DMS114 treated with DMSO at 0.1 percent for 48 hours (cell line): ENCODE data around the gene EHF.
"Not testable (repeated sequence)": the region's sequence is repeated elsewhere in the genome, so short reads cannot be mapped to it uniquely, and the experiment has no call there.

ENCODE experiments used
- DNase-seq: peaks from one replicate; lab custom pipeline; 2025; ENCODE audit not compliant: unreplicated experiment; lab: John Stamatoyannopoulos, UW

EHF gene

DNA sequence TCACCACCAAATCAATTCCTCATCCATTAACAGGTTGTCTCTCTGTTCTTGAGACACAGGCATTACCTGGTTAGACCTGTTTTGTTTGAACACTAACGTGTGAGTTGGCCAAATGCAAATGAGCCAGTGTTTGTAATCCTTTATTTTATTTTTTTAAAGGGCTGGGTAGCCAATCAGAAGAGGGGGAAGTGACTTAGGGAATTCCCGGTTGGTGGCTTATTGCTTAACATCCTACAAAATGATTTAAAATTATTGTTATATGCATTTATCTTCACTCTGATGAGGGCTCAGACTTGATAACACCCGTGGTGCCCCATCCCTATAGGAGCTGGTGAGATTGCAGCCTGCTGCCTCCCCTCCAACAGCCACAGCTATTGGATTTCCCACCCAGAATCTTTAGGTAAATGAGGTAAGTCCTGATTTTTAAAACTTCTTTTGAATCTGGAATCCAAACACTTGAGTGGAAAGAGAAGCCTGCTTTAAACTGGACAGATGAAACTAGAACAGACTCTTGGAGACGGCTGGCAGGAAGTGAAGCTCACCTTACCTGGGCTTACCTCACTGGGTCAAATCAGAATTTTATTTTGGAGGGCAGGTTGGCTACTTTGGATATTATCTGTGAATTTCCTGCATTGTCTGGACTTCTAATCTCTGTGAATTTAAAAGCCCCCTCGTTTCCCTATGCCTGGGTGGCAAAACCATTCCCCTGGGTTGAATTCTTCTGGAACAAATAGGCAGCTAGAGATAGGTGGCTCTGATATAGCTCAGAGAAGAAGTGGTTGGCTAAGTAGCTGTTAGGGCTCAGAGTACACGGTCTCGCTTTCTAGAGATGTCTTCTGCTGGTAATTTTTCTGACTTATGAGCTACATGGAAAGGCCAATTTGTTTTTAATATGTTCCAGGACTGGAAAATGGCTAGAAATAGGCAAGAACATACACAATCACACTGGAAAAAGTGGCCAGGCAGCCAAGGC, at the start of gene EHF:
TSS of gene EHF (plus strand) at position 274 of the 973 bp plus-strand sequence. CDS start 21,538 bp downstream, outside the sequence.
- no peak for DNase-seq

DNA sequence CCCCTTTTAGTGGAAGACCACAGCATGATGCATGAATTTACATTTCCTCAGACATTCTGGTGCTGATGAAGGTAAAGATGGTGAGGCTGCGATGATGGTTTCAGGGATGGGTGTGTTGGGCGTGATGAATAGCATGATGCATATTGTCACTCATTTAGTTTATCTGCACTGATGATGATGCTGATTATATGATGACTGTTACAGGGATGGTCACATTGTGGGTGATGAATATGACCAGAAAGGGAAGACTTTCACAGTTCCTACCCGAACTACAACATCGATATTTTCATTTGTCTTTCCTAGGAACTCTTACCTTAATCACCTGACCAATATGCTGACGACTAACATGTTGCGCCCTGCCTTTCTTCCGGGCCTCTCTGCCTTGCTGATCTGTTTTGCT, 47.4 kb upstream of the EHF start:
- no peak for DNase-seq

DNA sequence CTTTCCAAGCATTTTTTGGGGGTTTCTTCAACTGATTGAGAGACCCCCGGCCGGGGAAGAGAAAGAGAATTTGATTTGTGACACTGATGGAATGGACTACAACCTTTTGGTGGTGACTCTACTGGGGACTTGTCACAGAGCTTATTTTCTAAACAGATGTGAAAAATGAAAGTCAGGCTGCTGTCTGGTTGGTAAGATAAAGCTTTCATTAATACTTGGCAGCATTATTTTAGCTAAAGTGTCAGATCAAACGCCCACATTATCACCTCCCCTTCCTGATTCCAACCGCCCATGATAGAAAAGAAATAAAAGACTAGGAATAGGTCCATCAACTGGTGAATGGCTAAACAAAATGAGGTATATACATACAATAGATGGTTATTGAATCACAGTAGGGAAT, 45.6 kb upstream of the EHF start:
- no peak for DNase-seq

DNA sequence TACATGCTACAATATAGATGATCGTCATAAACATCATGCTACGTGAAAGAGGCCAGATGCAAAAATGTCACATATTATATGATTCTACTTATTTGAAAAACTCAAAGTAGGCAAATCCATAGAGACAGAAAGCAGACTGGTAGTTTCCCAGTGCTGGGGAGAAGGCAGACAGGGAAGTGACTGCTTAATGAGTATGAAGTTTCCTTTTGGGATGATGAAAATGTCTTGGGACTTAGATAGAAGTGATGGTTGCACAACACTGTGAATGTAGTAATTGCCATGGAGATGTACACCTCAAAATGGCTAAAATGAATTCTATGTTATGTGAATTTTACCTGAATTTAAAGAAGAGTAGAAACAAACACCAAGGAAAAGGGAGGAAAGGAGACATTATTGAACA, 45.2 kb upstream of the EHF start:
- DNase-seq, result no peak

DNA sequence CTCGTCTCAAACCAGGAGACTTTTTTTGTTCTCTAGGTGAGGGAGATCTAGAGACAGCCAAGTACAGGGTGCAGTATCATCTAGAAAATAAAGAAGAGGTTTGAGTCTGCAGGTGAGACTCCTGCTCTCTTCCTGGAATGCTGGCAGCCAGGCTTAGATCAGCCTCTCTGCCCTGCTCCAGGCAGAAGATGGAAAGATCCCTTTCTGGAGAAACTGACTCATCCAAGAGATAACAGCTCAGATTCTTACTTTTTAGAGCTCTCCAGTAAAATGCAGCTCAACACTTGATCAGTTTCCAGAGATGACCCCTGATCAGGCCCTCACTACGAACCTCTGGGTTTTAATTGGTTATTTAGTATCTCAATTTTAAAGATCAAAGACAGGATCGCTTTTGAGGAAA, 44.6 kb upstream of the EHF start:
- no peak for DNase-seq

DNA sequence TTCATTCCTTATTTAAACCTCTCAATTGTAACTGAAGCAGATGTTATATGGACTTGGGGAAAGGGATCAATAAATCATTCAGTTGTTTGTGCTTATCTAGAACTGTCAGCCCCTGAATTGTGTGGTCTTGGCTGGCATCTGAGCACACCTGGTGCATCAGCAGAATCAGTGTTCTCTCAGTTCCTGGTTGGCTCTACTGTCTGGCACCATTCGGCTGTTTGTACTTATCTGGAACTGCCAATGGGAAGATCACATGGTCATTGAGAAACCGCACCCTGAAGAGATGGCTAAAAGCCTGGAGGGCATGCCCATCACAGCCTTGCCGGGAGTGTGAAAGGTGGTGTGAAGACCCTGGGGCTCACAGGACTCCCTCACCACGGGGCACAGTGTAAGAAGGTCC, 37.1 kb upstream of the EHF start:
- DNase-seq, result no peak

DNA sequence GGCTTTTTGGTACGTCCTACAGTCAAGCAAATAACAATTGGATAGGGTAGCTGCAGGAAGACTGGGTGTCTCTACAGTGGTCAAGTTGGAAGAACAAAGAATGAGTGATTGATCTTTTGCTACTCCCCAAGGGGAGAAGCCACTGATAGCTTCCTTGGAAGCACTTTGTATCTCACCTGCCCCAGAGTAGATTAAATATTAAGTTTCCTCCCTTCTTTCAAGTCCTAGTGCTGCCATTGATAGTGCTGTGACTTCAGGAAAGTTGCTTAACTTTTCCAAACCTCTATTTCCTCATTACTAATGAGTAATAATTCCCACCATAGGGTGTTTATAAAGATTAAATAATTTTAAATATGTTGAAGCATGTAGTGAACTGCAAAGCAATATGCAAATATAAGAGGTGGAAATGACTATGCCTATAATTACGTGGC, 35.6 kb upstream of the EHF start:
- no peak for DNase-seq

DNA sequence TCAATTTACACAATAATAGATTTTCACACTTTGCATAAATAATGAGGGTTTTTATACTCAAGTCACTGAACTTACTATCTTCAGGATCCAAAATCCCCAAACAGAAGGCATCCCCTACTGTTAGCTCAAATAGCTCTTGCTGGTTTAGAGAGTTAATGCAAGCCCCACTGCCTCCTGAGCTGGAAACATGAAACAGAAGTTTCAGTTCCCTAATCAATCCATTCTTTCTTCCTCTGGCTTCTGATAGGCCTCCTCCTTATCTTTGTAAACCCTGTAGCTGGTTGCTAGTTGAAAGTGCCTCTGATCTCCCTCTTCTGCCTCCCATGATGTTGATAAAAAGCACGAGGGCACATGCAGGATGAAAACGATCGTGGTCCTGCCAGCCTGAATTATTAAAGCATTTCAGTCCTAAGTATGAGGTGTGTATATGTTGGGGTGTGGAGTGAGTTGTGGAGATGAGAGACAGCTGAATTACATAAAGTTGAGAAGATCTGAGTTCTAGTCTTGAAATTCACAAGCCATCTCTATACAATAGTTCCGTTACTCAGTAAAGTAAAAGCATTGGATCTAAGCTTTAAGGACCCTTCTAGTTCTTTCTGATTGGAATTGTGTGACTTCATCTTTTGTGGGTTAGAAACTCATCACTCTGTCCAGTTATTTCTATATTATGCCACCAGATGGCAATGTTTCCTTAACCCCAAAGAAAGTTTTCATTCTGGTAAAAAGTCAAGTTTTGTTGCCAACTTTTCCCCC, 35.0 kb upstream of the EHF start:
- DNase-seq, result peak; percentile 9

DNA sequence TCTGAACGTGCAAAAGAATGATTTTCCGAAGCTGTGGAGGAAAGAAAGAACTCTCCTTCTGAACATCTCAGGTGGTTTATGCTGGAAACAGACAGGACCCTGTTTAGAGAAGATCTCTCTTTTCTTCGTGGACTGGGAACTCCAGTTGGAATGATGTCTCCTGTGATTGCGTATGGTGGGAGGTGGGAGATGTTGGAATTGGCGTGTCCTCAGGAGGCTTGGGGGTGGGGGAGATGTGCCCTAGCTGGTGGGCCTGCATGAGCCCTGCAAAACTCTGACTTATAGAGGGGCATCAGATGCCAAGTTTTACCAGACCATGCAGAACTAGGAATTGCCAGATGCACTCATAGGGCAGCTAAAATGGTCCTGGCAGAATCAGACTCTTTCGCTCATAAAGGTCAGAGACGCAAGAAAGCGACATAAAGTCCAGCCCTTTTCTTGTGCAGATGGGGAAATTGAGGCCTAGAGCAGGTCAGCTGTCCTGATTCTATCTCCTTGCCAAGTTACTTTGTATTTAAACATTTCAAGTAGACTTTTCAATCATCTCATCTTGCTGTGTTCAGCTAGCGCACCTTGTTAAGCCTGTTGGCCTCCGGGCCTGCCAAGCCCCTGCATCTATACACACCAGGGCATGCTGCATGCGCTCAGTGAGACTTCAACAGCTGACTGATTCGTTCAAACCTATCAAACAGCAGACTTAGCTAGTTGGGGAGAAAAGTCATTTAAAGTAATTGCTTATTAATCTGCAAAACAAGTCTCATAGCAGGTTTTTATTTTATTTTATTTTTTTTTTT, 34.2 kb upstream of the EHF start:
- DNase-seq, result no peak

DNA sequence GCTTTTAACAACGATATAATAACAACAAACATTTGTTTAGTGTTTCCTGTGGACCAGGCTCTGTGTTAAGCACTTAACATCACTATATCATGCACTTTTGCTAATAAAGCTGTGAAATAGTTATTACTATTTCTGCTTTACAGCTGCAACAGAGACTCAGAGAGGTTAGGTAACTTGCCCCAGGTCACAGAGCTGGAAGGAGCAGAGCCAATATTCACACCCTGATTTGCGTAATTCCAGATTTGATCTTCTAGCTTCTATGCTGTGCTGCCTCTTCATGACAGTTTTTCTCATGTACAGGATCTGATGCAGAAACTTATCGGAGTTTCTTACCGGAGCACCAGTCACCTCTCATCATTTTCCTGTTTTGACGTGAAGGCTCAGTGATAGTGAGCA, 33.6 kb upstream of the EHF start:
- no peak for DNase-seq

DNA sequence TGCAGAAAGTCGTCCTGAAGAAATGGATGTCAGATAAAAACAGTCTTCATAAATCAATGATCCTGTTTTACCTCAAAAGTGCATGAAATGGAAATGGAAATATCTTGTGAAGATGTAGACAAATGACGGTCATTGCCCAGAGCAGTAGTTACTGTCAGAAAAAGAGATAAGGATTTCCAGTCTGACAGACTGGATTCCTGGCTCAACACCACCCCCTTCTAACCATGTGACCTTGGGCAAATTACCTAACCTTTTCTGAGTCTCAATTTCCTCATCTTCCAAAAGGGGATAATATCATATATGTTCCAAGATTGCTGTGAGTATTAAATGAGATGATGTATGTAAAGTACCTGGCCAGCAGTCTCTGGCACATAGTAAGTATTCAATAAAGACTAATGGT, 32.9 kb upstream of the EHF start:
- DNase-seq, result no peak

DNA sequence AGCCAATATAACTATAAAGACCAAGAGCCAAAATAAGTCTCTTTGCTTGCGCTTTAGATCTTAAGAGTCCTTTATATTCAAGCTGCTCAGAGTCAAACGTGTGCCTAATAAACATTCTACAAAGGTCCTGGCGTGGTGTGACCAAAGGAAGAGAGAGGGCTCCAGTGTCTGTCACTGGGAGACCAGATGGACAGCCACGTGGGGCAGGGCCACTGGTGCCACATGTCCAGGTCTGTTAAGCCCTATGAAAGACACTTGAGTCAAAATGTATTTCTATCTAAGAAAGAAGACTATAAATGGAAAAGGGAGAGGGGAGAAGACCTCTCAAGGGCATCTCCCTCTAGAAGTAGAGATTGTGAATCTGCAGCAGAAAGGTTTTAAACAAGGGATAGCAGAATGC, 32.2 kb upstream of the EHF start:
- DNase-seq, result no peak

DNA sequence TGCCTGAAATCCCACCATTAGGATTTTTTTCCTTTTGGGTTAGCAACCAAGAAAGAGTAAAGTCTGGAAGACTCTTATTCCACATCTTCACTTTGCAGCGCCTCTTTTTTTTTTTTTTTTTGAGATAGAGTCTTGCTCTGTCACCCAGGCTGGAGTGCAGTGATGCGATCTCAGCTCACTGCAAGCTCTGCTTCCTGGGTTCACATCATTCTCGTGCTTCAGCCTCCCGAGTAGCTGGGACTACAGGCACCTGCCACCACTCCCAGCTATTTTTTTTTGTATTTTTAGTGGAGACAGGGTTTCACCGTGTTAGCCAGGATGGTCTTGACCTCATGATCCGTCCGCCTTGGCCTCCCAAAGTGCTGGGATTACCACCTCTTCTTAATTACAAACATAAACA, 31.7 kb upstream of the EHF start:
- DNase-seq, result not testable (repeated sequence)

DNA sequence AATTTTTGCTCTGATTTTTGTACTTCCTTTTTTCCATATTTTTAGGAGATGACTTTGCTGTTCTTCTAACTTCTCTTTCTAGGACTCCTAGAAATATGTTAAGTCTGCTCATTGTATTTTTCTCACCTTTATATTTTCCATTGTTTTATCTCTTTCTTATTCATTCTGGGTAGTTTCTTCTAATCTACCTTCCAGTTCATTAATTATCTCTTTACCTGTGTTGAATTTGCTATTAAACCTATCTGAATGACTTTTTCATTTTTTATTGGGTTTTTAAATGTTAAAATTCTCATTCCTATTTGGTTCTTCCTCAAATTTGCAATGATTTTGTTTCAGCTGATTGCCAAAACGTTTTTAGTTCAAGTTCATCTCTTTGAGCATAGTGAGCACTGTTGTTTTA, 27.8 kb upstream of the EHF start:
- DNase-seq, result no peak

DNA sequence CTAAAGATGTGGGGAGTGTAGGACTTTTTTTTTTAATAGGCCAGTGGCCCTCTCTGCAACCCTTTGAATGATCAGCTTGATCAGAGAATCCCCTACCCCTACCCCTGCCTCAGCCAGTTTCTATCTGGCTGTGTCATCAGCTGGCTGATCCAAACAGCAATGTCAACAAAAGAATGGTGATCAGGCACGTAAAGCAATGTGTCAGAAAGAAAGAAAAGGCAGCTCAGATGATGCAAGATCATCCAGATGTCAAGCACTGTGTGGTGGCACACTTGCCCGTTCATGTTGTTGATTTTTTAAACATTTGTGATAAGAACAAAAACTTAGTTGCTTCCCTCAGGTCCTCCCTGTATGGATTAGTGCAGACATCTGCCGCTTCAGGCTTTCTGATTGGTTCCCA, 26.3 kb upstream of the EHF start:
- DNase-seq, result no peak

DNA sequence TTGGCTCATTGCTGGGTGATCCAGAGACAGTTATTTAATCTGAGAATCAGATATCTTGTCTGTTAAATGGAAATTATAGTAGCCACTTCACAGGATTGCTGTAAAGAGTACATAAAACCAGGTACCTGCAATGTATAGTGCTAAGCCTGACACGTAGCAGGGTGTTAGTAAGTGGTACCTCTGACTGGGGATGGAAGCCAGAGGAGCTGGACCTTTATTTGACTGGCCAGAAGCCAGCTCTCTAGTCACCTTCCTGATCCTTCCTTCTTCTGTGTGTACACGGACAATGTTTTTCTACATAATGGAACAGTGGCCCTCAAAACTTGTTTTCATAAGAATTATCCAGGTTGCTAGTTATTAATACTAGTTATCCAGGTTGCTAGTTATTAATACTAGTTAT, 25.5 kb upstream of the EHF start:
- no peak for DNase-seq

DNA sequence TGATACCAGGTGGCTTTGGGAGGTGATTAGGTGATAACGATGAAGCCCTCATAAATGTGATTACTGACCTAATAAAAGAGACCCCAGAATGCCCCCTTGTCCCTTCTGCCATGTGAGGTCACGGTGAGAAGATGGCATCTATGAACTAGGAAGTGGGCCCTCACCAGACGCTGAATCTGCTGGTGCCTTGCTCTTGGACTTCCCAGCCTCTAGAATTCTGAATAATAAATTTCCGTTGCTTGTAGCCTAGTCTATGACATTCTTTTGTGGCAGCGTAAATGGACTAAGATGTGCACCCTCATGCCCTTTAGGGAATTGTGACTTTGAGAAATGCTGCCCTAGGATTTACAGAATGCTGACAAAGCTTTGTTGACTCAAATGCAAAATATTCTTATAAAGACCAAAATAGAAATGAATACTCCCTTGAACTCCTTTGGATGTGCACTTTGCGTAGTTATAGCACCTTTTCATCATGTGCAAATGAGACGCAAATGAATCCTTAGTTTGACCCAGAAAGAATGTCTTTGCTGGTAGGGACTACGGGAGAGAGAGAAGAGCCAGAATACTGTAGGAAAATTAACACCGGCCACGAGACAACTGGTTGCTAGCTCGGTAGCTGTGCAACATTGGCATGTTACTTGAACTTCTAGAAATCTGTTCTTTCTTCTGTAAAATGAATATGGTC, 24.8 kb upstream of the EHF start:
- no peak for DNase-seq

DNA sequence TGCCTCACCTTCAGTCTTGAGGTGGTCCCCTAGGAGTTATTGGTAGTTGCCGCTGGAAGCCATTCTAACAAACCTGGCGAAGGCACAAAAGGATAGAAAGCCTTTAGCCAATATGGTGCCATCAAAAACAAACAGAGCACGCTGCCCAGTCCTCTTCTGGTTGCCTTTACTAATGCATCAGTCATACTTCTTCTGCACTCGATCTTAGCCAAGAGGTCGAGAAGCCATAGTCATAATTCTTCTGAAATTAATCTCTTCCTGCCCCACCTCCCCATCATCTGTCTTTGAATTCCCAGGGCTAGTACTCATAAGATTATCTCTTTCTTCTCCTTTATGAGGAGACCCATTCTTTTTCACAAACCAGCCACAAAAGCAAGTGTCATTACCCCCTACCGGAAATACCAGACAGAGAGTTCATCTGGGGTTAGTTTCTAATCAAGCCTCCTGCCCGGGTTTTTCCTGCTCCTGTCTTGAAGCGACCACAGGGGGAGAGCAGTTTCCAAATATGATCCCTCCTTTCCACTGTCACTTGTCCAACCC, 21.4 kb upstream of the EHF start:
- no peak for DNase-seq

DNA sequence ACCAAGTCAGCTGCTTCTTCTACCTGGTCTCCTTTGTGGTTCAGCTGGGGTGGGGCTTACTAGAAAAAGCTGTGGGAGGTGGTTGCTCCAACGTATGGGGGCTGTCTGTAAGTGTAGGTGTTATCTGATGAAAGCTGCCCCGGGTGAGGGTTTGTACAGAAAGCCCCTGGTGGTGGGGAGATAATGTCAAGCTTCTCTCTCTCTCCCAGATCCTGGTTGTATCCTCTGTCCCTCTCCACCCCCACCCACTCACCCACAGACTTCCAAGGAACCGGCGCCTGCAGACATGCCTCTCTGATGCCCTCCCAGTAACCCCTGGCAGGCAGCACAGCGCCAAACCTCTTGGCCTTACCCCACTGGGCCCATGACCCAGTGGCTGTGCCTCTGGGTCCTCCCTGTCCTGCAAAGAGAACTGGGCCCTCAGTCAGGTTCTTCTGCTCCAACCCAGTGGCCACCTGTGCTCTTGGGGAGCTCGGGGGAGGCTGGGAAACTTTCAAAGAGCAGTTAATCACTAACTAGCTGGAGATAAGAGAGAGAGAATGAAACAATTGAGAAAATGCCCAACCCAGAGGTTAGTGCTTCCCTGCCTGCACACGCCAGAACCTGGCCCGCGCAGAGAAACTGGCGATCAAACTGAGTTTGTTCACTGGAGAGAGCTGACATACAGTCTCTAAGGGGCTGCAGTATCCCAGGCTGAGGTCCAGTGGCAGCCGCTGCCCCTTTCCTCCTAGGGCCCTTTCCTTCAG, 20.4 kb upstream of the EHF start:
- DNase-seq, result no peak

DNA sequence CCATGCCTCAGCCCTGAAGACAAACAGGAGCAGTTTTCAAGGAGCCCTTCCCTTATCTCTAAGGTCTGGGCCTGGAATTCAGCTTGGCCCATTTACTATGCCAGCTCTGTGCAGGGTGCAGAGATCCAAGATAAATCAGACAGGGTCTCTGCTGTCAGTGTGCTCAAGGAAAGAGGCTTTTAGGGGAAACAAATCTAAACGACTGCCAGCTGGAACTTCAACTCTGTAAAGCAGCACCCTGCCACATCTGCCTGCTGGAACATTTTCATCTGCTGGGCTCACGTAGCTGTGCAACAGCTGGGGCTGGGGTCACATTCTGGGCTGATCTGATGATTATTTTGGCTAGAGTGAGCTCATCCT, 19.8 kb upstream of the EHF start:
- DNase-seq, result no peak
